ENCODE data around the gene ABTB2.
"Not testable (repeated sequence)": the region's sequence is repeated elsewhere in the genome, so short reads cannot be mapped to it uniquely, and the experiment has no call there.

Gene ABTB2

DNA sequence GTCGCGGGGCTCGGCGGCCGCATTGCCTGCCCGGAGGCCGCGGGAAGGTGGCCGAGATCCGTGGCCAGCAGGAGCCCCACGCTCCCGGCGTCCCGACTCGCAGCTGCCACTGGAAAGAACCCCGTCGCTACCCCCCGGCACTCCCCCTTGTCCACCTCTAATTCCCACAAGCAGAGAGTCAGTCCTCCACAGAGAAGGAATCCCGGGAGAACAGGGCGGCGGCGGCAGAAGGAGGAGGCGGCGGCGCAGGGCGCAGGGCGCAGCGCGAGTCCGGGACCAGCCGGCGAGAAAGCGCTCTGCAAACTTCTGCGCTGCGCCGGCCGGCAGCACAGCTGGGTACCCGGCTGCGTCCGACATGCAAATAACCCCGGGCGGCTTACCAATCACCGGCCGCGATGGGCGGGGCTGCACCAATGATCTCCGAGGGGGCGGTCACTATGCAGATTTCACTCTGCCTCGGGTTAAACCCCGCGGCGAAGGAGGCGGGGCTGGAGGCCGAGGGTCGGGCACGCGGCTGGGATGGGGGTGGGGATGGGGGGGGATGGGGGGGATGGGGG lies at the start of gene ABTB2:
Gene ABTB2 (minus strand): TSS at position 310 of the 557 bp plus-strand sequence.
- DNase-seq = peak; percentile 99

DNA sequence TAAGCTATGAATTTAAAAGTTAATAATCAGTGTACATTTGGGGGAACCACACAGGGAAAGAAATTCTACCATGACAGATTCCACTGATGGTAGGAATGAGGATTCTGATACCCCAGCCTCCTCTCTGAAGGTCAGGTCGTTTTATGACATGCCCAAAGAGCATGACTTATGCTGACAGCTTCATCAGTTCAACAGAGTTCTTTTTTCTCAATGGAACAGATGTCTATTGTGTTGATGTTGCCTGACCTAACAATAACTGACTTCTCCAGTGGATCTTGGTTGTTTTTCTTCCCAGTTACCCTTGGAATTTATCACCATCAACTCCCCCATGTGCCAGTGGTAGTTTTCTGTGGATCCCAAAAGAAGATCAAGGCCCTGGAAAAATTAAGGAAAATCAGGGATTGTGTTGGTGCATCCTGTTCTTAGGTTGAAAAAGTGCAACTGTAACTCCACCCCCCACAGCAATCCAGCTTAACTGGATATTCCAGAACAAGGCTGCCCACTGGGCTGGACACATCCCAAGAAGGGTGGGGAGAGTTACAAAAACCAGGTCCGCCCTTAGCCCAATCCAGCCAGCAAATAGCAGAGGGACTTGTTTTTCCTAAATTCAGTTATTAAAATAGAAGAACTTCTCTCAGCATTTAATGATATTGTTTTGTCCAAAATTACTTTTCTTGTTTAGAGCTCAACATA lies 49.5 kb upstream of the ABTB2 start:
- DNase-seq = peak; percentile 57

DNA sequence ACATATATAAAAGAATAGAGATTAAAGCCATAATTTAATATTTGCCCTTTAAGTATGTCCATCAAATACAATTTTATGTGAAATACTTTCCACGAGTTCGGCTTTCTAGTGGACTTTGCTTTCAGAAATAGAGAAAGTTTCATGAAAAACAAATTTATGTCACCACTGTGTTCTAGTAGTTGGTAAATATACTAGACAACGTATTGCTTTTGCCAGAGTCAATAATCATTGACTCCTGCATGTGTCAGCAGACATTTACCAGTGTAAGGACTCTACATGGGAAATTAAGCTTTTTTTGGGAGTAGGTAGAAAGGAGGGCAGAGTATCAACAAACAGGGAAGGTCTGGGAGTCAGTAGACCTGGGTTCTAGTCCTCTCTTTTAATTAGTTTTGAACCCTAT lies 48.6 kb upstream of the ABTB2 start:
- no peak for DNase-seq

DNA sequence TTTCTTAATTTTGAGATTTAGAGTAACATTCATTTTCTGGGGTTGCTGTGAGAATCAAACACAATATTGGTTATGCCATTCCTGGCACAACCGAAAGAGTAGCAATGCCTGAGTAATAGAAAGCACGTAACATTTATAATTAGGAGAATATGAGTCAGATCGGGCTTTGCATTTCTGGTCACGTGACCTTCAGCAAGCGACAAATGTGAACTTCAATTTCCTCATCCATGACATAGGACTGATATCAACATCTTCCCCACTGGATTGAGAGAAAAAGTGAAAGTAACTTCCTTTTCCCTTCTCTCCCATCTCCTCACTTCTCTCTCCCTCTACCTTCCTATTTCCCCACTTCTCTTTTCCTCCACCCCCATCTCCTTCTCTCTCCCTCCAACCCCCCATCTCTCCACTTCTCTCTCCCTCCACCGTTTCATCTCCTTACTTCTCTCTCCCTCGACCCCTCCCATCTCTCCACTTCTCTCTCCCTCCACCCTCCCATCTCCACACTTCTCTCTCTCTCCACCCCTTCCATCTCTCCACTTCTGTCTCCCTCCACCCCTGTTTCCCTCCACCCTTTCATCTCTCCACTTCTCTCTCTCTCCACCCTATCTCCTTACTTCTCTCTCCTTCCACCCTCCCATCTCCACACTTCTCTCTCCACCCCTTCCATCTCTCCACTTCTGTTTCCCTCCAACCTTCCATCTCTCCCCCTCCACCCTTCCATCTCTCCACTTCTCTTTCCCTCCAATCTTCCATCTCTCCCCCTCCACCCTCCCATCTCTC lies 47.5 kb upstream of the ABTB2 start:
- no peak for DNase-seq

DNA sequence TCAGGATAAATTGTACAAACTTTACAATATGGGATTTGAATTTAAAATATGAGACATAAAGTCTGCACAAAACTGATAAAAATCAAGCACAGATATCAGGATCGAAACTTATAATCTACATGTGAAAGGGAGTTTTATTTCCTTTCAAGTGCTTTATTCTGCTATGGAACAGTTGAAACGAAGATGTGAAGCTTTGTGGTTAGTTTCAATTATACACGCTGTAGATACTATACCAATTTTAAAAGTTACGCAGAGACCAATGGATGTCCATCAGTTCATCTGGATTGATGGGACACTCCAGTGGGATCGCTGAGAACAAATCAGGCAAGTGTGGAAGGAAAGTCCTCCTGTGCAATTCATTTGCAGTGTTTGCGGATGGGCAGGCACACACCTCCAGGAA lies 46.5 kb upstream of the ABTB2 start:
- DNase-seq = no peak

DNA sequence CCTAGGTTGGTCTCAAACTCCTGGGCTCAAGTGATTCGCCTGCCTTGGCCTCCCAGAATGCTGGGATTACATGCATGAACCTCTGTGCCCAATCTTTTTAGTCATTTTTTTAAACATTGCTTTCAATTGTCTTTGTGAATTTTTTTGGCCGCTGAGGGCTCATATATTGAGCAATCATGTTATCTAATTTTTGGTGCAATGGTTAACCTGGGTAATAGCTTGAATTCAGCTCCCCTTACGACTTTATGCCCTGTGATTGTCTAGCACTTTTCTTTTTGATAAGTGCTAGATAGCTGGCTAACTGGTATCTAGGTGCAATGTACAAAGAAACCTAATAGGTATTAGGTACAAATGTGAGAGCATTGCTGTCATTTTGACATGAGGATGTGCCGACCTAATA lies 45.6 kb upstream of the ABTB2 start:
- no peak for DNase-seq

DNA sequence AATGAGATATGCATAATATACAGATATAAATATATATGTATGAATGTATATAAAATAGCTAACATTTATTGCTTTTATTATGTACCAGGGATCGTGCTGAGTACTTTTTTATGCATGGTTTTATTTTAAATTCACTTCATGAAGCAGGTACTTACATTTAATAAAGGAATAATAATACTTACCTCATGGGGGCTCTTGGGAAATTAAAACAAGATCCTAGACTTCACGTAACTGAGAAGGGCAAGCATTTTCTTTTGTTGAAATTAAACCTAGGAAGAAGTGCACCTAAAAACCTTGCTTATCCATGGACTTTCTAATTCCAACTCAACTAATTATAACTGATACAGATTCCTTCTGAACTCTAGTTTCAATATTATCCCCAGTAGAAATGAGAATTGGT lies 40.0 kb upstream of the ABTB2 start:
- DNase-seq = no peak

DNA sequence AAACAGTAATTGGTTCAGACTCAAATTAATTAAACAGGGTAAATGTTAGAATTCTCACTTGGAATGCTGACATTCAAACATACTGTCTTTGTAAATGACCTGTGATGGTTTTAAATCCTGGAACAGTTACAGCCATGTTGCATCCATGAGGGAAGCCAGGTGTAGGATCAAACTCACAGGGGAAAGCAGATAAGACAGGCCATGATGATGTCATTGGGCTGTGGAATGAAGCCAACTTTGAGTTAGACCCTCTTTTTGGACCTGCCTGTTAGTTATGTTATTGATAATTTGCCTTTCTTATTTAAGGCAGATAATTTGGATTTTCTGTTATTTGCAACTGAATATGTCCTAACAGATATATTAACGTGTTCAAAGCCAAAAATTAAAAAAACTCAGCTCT lies 39.3 kb upstream of the ABTB2 start:
- DNase-seq = no peak

DNA sequence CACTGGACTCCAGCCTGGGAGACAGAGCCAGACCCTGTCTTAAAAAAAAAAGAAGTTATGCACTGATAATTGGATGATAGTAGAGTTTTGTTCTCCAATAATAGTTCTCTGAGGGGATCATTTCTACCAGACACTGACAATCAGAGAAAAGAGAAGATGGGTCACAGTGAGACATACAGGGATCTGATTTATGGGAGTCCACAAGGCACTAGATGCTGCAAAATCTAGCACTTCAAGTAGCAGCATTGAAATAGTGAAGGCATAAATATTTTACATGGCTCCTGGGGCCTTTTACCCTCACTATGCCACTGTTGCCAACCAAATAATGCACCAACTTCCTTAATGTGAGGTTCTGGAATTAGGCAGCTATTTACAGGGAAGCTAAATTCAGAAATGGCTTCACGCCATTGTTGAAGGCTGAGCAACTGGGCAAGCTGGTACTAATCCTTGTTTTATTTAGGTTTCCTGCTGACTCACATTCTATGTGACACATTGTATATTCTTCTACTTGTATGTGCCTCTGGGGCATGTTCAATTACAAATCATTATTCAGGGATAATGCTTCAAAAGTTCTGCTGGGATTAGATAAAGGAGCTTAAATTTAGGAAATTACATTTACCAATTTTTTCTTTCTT lies 38.2 kb upstream of the ABTB2 start:
- no peak for DNase-seq

DNA sequence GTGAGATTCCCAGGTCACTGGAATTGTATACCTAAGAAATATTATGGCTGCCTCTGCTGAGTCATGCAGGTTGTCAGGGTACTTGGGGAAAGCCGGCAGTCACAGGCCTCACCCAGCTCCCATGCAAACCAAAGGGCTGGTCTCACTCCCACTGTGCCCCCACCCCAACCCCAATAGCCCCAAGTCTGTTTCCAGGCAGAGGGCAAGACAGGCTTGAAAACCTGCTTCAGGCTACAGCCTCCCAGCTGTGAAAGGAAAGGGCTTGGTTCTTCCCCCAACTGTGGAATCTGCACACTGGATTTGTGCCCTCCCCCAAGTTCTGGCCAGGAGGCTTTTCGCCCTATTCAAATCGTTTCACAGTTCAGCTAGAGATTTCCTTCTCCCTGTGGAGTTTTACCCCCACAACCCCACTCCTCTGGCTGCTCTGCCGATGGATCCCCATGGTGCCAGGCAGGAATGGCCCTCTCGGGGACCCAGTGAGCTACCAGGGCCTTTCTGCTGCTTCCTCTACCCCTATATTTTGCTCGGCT lies 37.0 kb upstream of the ABTB2 start:
- no peak for DNase-seq

DNA sequence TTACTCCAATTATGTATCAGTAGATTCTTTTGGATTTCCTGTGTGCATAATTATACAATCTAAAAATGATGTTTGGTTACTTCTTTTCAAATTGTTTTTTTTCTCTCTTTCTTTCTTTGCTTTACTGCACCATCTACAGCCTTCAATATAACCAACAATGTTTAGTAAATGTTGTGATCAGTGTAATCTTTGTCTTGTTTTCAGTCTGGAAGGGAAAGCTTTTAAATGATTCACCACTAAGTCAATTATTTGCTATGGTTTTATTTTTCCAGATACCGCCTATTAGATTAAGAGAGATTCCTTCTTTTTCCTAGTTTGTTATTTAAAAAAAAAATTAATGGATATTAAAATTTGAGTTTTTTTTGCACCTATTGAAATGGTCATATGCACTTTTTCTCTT lies 29.8 kb upstream of the ABTB2 start:
- no peak for DNase-seq

DNA sequence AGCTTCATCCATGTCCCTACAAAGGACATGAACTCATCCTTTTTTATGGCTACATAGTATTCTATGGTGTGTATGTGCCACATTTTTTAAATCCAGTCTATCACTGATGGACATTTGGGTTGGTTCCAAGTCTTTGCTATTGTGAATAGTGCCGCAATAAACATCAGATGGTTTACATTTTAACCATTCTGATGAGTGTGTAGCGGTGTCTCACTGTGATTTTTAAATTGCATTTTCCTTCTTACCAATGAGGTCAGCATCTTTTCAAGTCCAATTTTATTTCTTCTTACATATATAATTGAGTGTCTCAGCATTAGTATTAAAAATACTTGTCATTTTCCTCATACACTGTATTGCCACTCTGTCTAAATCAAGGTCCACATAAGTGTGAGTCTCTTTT lies 28.5 kb upstream of the ABTB2 start:
- DNase-seq = not testable (repeated sequence)

DNA sequence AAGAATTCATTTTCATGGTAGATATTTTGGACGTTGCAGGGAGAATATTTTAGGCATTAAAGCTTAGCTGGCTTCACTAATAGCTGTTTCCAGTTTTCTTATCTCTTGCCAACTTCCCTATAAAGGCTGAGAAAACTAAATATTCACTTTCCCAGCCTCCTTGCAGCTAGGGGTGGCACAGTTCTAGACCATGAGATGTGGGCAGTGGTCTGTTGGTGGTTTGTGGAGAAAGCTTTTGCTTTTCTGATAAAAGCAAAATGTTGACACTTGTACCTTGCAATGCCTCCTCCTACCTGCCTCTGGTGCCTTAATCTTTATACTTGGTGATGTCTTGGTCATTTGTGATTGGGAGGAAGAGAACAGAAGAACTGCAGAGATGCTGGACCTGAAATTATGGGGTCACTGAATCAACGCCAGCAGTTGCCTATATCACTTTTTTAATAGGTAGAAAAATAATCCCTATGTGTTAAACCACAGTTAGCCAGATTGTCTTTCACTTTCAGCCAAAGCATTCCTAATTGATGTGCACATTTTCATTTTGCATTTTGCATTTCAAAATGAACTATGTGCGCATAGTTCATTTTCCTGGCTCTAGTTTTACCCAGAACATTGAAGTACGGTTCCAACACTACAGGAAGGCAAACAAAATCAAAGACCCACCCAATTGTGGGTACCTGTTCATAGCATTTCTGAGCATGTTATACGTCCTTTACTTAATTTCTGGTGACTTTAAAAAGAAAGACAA lies 24.9 kb upstream of the ABTB2 start:
- no peak for DNase-seq

DNA sequence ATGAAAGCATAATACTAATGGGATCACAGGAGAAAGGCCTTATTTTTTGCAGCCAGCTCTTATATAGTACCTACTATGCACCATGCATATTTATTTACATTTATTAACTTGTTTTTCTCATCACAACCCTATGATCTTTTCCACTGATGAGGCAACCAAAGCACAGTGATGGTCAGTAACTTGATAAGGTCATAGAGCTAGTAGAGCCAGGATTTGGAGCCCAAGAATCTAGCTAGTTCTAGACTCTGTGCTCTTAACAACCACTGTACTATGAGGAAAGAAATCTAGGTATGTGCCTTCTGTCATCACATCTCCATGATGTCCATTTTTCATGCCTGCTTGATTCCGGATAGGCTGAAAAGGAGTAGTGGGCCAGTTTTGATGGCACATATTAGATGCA lies 24.0 kb upstream of the ABTB2 start:
- no peak for DNase-seq

DNA sequence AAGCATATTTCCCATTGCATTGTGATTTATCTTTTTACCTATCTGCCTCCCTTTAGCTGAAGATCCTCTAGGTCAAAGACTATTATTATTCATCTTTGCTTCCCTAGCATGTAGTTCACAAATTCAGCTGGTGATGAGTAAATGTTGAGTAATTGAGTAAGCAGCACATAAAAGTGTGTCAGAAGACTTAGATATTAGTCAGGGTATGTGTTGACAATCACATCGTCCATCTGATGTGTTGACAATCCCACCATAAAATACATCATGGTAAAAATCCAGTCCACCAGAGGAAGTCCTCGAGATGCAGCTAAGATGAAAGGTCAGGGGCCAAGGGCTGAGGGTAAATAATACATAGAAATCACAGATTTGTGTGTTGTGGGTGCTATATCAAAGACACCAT lies 22.9 kb upstream of the ABTB2 start:
- DNase-seq = no peak

DNA sequence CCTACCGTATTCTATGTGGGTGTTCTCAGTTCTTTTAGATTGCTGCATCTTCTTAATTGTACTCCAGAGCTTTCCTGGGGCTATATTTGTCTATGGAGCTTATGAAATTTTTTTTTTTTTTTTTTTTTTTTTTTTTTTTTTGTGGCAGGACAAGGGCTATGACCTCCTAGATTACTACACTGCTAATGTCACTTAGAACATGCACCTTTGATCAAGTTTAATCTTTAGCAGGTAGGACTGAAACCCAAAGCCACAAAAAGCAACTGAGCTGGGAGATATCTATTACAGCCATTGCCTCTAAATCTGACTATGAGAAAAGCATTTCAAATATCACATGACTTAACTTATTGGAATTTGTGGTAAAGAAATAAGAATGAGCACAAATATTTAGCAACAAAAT lies 21.7 kb upstream of the ABTB2 start:
- no peak for DNase-seq

DNA sequence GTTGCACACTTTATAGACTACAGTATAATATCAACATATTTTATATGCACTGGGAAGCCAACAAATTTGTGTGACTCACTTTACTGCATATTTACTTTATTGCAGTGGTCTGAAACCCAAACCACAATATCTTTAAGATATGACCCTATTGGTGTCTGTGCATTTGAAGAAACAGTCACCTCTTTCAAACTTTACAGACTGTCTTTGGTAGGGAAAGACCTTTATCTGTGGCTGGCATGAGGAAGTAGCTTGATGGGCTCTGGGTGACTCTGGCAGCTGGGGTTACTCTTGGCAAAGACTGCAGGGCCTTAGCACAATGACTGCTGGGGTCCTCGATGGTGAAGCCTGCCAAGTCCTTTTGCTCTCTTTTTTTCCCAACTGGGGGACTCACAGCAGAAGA lies 21.3 kb upstream of the ABTB2 start:
- no peak for DNase-seq

DNA sequence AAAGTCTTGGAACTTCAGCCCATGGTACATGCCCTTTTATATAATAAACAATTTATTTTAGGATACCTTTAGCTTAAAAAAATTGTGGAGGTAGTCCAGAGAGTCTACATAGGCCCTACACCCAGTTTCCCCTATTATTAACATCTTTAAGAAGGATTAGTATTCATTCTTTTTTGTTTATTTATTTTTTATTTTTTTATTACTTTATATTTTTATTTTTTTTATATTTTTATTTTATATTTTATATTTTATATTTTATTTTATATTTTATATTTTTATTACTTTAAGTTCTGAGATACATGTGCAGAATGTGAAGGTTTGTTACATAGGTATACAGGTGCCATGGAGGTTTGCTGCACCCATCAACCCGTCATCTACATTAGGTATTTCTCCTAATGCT lies 15.9 kb upstream of the ABTB2 start:
- no peak for DNase-seq

DNA sequence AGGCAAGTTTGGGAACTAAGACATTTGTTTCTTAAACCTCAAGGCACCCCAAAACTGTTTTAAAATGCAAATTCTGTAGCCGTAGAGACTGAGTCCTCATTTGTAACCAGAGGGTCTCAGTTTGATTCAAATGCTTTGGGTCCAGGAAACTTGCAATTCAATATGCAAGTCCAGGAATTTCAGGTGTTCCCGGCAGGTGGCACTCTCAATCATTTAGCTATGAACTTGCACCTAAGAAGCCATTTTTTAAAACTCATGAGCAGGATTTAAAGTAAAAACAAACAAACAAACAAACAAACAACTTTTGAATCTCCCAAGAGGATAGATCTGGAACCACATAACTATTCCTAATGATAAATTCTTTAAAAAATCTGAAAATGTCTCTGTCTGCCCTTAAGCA lies 8.7 kb upstream of the ABTB2 start:
- DNase-seq = no peak

DNA sequence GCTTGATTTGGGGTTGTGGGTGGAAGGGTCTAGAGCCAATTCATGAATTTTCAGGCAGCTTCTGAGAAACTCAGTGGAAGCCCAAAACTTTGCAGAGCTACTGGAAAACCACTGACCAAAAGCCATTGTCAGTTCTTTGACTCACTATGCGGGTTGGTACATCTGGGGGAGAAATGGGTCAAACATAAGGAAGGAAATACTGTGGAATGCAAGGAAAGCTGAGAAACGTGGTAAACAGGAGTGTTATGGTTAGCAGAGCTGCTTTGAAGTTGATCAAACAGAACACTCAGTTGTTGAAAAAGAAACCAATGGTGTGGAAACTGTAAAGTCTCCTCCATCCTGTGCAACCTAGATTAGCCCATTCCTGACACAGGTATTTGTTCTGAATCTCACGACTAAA lies 6.3 kb upstream of the ABTB2 start:
- DNase-seq = no peak

DNA sequence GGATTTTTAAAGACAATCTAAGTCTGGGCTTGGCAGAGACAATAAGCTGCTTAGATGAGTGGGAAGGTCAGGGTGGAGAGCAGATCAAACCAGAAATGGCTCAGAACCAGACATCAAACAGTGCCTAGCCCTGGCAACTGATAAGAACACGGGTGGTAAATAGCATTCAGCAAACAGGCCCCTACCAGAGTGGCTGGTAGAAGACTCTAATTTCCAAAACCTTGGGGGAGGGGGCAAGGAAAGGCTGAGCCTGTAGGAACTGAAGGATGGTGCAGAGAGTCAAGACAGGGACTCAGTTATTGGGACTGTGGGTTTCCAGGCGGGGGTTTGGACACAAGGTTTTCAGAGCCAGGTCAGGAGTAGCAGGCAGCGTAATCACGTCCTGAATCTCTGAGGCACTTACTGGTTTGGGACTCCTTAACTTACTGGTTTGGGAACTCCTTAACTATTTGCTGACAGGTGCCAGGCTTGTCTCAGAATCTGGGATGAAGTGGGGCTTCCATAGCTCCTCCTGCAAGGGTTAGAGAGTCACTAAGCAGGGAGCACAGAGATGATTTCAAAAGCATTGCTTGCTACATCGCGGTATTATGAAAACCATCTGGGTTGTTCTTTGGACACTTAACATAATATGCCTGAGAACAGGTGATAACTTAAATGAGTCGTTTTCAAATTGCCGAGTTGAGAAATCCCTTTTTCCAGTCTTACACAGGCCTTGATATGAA lies 5.7 kb upstream of the ABTB2 start:
- peak; percentile 63 for DNase-seq

DNA sequence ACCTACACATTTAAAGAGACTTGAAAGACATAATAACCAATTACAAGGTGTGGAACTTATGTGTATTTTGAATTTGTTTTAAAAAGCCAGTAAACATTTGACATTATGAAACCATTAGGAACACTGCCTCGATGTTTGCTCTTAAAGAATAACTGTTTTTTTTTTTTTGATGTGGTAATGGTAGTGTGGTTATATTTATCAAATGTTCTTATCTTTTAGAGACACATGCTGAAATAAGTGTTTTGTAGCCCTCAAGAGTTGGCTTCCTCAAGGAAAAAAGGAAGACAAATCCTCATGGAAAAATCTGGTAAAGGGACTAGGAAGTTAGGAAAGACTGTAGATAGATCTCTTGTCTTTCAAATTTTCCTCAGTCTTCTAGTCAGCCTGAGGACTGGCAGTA lies 2.2 kb upstream of the ABTB2 start:
- no peak for DNase-seq
